Psoas muscle (tissue), 8 donors: ENCODE measurements around the gene SYNRG. TPM values are rescaled to one million over a fixed set of nuclear protein-coding genes. Genes with fewer than 3 reads are reported as not detected.
"Not testable (repeated sequence)": the region's sequence is repeated elsewhere in the genome, so short reads cannot be mapped to it uniquely, and the experiment has no call there.

Experiments
- ATAC-seq, 4 donors: fragments of 200-7000 bp; cut with Tn5 transposase; one replicate each; pipeline ENCODE4 v1.9.1; 2020; ENCODE audit warnings: moderate library complexity in 3 of 4, mild to moderate bottlenecking in 2 of 4
- DNase-seq, 2 donors: peaks; one replicate each; pipeline ENCODE4 v3.0.0-alpha.2; 2020
- H3K27ac ChIP-seq: fragments of 200-600 bp; one replicate; pipeline ENCODE4 v1.8.0; 2022
- H3K27me3 ChIP-seq, 3 donors: fragments of 200-600 bp in 1 of 3; one replicate each; pipeline versions ENCODE4 v1.6.1 to v1.8.0; 2013 to 2022; ENCODE audit warnings: low read length in 2 of 3, mild to moderate bottlenecking in 2 of 3, moderate library complexity in 1 of 3; ENCODE audit not compliant: insufficient read depth in 3 of 3
- H3K36me3 ChIP-seq, 2 donors: fragments of 200-600 bp in 1 of 2; one replicate each; pipeline versions ENCODE4 v1.6.1 to v1.8.0; 2013 to 2022; ENCODE audit warnings: low read depth in 1 of 2, mild to moderate bottlenecking in 1 of 2, moderate library complexity in 1 of 2; ENCODE audit not compliant: insufficient read depth in 1 of 2
- H3K4me1 ChIP-seq: fragments of 200-600 bp; one replicate; pipeline ENCODE4 v1.8.0; 2022
- H3K4me3 ChIP-seq: fragments of 200-600 bp; one replicate; pipeline ENCODE4 v1.8.0; 2022; ENCODE audit warnings: mild to moderate bottlenecking
- H3K9me3 ChIP-seq: fragments of 200-600 bp; one replicate; pipeline ENCODE4 v1.8.0; 2022
- CTCF ChIP-seq: fragments of 200-600 bp; IDR thresholded peaks from one replicate; pipeline ENCODE4 v1.8.0; 2022; ENCODE audit warnings: antibody characterized with exemption
- WGBS, 3 donors: extraction: QIAGEN DNeasy Blood & Tissue Kit; methylation state at CpG; one replicate each; pipeline versions ENCODE4 v1.1.6 to v1.1.7; 2013; 5-methylcytosine and 5-hydroxymethylcytosine counted together
- intact Hi-C, 2 donors: fragments of 100-400 bp; cut with DNase I; formaldehyde crosslinking; loops; one replicate each; pipeline versions ENCODE4 v1.11.0 to v1.14.2; 2022
- polyA plus RNA-seq, 3 donors: library from polyadenylated mRNA; stranded (reverse); fragments of 200-250 nt; gene quantifications; one replicate each; pipeline ENCODE4 v1.2.3, GENCODE V29; 2013
- total RNA-seq, 4 donors: library from RNA; stranded (reverse); fragmentation: NEBNext Ultra II Directional in 2 of 4; extraction: Animal tissue kit (Norgen Biotek cat#: 25700) in 2 of 4; gene quantifications; one replicate each; pipeline versions ENCODE4 v1.2.1 to v1.2.4, GENCODE V29; 2021 to 2023
- donor health status: healthy with polysubstance abuse.
- donor health status: DM: no; HTN: no; CAD: no; lungs with moderate emphysema.
- donor health status: Bipolar disorder and iron deficiency.
- donor health status: healthy.
- donor health status: DM: yes; HTN: yes; CAD: no.
- donor health status: DM: no; HTN: no; CAD: no.
- donor health status: DM: no; HTN: no; CAD: no.
- donor health status: DM: yes; HTN: yes; CAD: no.

The SYNRG gene
- total and polyA plus RNA-seq, 7 donors = 5.1 to 43.1 (median 30.3) TPM

- H3K27ac ChIP-seq = no peak overlapping the region
- 95 to 100% (median 96%) methylated on average over 2 of the region's 2 CpGs for WGBS, 3 donors
- intact Hi-C loops = no loop called here
- H3K36me3 ChIP-seq = peaks cover 5 to 78% of the 10 kb centered on the region in 2 donors
- H3K4me3 ChIP-seq = no peak overlapping the region
- H3K9me3 ChIP-seq = no peaks in the 10 kb centered on the region
- no peak for DNase-seq
- no peaks in the 10 kb centered on the region for H3K4me1 ChIP-seq
- no peaks in the 10 kb centered on the region for H3K27me3 ChIP-seq
- no peak for TF ChIP-seq CTCF
- ATAC-seq = no peak
These were observed 5.6 kb upstream of the SYNRG start for GRCh38 chr17:37614823-37615222.

GRCh38 chr17:37614391-37614790, 5.2 kb upstream of the SYNRG start:
- 91 to 95% (median 93%) methylated on average over 5 of the region's 5 CpGs for WGBS, 3 donors
- intact Hi-C loops = no loop called here
- no peak for TF ChIP-seq CTCF
- no peaks in the 10 kb centered on the region for H3K4me1 ChIP-seq
- H3K27me3 ChIP-seq = no peaks in the 10 kb centered on the region
- no peak overlapping the region for H3K4me3 ChIP-seq
- ATAC-seq (no peak), DNase-seq (no peak)
- H3K27ac ChIP-seq = no peak overlapping the region
- no peaks in the 10 kb centered on the region for H3K9me3 ChIP-seq
- H3K36me3 ChIP-seq = peaks cover 5 to 74% of the 10 kb centered on the region in 2 donors

DNA sequence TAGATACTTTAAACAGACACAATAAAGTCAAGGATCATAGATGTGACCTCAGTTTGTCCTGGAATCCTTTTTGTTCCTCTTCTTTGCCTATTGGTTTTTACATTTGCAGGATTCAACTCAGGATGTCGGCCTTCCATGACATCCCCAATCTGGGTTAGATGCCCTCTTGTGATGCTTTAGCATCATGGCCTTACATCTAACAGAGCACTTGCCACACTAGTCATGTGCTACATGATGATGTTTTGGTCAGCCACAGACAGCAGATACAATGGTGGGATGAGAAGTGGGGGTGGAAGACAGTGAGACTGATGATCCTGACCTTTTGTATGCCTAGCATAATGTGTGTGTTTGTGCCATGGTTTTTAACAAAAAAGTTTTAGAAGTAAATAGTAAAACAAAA, 1.8 kb upstream of the SYNRG start:
- Histone ChIP-seq H3K36me3 (peaks cover 5 to 40% of the 10 kb centered on the region in 2 donors), H3K9me3 (no peaks in the 10 kb centered on the region), H3K27ac (no peak overlapping the region), H3K27me3 (no peaks in the 10 kb centered on the region), H3K4me3 (no peak overlapping the region), H3K4me1 (peaks cover 20% of the 10 kb centered on the region)
- WGBS, 3 donors = 96 to 100% (median 100%) methylated on average over 1 of the region's 1 CpG
- TF ChIP-seq CTCF = no peak
- intact Hi-C loops = no loop called here
- no peak for DNase-seq
- no peak for ATAC-seq

DNA sequence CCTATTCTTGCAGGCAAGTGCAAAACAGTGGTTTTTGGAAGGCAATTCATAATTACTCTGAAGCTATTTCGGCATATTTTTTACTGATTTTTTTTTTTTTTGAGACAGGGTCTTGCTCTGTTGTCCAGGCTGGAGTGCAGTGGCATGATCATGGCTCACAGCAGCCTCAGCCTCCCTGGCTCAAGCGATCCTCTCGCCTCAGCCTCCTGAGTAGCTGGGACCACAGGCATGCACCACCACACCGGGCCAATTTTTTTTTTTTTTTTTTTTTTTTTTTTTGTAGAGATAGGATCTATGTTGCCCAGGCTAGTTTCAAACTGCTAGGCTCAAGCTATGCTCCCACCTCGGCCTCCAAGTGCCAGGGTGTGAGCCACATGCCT, 813 bp upstream of the SYNRG start:
- H3K36me3 ChIP-seq = peaks cover 4 to 30% of the 10 kb centered on the region in 2 donors
- H3K9me3 ChIP-seq, DNase-seq, H3K27me3 ChIP-seq, intact Hi-C loops: not testable (repeated sequence)
- WGBS, 3 donors = 85 to 92% (median 90%) methylated on average over 4 to 5 of the region's 5 CpGs
- H3K4me3 ChIP-seq = peak overlapping the region; percentile 97
- peaks cover 22% of the 10 kb centered on the region for H3K4me1 ChIP-seq
- H3K27ac ChIP-seq = peak overlapping the region; percentile 96
- peak in 1 of 4 donors; percentile 6 for ATAC-seq

DNA sequence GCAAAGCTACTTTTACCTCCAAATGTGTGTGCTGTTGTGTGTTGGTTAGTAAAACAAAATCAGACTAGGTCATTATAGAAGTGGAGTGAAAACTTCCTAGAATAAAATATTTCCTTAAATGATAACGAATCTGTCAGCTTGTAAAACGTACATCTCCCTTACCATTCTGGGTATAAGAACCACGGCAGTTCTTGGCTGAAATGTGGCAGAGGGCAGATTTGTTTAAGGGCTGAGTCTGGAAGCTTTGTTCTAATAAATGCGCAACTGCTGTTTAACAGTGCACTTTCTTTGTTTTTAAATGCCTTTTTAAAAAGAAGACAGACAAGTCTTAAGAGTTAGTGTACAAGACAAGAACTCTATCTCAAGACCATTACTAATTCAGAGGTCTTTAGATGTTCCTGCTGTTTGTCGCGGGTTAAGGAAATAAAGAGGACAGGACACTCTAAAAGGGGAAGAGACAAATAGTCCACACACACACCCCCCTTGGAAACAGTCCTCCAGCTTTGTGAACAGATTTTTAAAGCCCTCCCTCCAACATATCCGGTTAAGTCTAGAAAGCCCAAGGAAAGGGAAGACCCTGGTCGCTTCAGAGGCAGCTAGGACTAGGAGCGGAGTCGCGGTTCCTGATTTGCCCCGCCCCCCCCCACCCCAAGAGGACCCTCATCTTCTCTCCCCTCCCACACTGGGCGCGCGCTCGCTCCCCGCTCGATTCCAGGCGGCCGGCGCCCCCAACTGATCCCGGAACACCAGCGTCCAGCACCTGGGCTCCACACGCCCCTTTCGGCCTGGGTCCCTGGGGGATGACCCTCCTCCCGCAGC, 658 bp downstream of the SYNRG start:
- intact Hi-C loops = no loop called here

More for the DNA sequence above, 658 bp downstream of the SYNRG start:
- no peak for TF ChIP-seq CTCF
- DNase-seq (no peak), ATAC-seq (peak; percentile 28 to 49 (median 37))
- Histone ChIP-seq H3K36me3 (peaks cover 0 to 16% of the 10 kb centered on the region in 2 donors), H3K9me3 (no peaks in the 10 kb centered on the region), H3K27me3 (no peaks in the 10 kb centered on the region), H3K4me3 (peak overlapping the region; percentile 97), H3K27ac (peak overlapping the region; percentile 96), H3K4me1 (peaks cover 22% of the 10 kb centered on the region)
- 0 to 1% (median 1%) methylated on average over 25 to 26 of the region's 26 CpGs for WGBS, 3 donors
